Activated CD4-positive, CD25-positive, alpha-beta regulatory T cell treated with anti-CD3 and anti-CD28 coated beads, Interleukin-2, amount 50 U/mL, for 16 hours (primary cell): ENCODE data around the gene KAT6B.
"Not testable (repeated sequence)": the region's sequence is repeated elsewhere in the genome, so short reads cannot be mapped to it uniquely, and the experiment has no call there.

Experiments
- DNase-seq: peaks from one replicate; pipeline ENCODE4 v3.0.0-alpha.2; 2020; ENCODE audit warnings: low read depth, low spot score

Gene KAT6B

DNA sequence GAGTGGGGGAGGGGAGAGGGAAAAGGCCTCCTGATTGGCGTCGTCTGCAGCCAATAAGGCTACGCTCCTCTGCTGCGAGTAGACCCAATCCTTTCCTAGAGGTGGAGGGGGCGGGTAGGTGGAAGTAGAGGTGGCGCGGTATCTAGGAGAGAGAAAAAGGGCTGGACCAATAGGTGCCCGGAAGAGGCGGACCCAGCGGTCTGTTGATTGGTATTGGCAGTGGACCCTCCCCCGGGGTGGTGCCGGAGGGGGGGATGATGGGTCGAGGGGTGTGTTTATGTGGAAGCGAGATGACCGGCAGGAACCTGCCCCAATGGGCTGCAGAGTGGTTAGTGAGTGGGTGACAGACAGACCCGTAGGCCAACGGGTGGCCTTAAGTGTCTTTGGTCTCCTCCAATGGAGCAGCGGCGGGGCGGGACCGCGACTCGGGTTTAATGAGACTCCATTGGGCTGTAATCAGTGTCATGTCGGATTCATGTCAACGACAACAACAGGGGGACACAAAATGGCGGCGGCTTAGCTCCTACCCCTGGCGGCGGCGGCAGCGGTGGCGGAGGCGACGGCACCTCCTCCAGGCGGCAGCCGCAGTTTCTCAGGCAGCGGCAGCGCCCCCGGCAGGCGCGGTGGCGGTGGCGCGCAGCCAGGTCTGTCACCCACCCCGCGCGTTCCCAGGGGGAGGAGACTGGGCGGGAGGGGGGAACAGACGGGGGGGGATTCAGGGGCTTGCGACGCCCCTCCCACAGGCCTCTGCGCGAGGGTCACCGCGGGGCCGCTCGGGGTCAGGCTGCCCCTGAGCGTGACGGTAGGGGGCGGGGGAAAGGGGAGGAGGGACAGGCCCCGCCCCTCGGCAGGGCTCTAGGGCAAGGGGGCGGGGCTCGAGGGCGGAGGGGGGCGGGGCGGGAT is at the start of gene KAT6B:
TSS of gene KAT6B (plus strand) at position 459 of the 903 bp plus-strand sequence. CDS start 16,258 bp downstream, outside the sequence.
- peak; percentile 100 for DNase-seq

DNA sequence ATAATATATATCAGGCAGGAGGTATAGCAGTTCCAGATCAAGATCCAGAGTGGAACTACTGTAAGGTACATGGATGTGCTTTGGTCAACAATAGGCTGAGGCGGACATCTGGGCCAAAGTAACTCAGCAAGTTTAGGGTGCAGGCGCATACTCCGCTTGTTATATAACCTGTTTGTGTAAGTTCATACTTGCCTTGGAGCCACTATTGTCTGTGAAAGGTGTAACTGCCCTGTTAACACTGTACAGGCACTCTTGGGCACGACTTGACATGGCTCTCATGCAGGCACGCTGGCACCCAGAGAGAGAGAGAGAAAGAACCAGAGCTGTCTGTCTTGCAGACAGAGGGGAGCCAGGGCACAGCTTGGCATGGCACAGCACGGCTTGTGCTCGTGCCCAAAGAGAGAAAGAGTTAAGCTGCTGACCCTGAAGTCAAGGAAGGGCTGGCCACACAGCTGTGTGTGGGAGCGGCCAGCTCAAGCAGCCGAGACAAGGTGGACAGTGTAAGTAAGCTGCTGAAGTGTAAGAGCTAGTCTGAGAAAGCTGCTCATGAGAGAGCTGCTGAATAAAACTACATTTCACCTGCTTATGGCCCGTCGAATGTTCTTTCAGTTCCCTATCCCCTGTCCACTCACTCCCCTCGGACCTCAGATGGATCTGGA is 47.8 kb upstream of the KAT6B start:
- no peak for DNase-seq

DNA sequence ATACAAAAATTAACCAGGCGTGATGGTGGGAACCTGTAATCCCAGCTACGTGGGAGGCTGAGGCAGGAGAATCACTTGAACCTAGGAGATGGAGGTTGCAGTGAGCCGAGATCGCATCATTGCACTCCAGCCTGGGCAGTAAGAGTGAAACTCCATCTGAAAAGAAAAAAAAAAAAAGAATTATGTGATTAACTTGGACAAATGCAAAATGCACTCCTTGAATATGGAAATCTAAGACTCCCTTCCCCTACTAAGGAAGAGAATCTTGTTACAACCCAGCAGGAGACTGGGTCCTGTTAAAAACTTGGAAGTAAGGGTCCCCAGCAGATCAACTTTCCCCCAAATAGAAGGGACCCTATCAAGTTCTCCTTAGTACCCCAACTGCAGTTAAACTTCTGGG is 44.5 kb upstream of the KAT6B start:
- not testable (repeated sequence) for DNase-seq

DNA sequence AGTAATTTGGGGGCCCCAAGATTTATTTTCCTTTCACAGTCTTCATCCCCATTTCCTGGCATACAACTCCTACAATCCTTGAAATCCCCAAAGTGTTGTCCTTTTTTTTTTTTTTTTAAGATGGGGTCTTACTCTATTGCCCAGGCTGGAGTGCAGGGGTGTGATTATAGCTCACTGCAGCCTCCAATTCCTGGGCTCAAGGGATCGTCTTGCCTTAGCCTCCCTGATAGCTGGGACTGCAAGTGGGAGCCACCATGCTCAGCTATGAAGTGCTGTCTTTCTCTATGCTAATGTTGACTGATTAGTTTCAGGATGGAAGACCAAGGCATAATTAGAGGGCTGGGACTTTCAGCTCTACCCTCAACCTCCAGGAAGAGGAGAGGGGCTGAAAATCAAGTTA is 41.9 kb upstream of the KAT6B start:
- no peak for DNase-seq

DNA sequence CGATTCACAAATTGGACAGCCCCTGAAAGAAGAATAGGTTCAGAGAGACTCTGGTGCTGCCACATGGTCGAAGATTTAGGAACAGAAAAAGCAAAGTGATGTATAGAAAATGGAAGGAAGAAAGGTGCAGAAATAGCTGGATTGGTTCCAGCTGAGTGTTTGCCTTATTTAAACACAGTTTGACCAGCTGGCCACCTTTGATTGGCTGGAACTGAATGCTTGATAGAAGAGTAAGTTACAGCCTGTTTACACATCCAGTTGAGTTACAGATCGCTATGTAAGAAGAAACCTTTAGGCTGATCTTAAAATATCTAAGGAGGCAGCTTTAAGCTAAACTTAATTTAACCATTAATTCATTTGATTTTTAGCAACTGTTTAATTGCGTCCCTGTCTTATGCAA is 40.3 kb upstream of the KAT6B start:
- no peak for DNase-seq

DNA sequence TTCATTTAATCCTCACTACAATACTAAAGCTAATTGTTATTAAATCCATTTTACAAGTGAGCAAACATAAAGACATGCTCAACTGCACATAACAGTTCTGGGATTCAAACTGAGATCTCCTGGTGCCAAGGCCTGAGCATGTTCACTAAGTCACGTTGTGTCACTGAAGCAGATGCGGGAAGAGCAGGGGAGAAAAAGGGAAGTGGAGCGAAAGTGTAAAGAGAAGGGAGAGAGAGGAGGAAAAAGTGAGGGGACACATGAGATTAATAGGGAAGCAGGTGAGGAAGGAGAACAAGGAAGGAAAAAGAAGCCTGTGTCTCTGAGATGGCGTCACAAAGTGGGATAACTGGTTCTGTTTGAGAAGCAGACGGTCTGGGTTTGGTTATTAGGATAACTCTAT is 38.9 kb upstream of the KAT6B start:
- DNase-seq = no peak

DNA sequence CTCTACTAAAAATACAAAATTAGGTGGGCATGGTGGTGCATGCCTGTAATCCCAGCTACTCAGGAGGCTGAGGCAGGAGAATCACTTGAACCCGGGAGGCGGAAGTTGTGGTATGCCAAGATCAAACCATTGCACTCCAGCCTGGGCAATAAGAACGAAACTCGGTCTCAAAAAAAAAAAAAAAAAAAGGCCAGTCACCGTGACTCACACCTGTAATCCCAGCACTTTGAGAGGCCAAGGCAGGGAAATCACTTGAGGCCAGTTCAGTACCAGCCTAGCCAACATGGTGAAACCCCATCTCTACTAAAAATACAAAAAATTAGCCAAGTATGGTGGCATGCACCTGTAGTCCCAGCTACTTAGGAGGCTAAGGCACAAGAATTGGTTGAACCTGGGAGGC is 34.4 kb upstream of the KAT6B start:
- not testable (repeated sequence) for DNase-seq

DNA sequence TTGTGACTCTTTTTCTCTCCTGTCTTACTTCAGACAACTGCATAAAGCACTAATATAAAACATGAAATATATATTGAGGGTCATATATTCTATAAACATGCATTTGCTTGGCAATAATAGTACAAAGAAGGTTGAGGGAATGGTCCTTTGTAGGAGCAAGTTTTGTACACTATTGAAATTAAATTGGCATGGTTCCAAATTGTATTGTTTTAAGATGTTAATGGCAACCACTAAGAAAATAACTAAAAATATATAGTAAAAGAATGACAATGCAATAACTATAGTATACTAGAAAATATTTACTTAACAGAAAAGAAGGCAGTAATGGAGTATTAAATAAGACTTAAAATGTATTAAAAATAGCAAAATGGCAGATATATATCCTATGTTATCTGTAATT is 33.7 kb upstream of the KAT6B start:
- no peak for DNase-seq

DNA sequence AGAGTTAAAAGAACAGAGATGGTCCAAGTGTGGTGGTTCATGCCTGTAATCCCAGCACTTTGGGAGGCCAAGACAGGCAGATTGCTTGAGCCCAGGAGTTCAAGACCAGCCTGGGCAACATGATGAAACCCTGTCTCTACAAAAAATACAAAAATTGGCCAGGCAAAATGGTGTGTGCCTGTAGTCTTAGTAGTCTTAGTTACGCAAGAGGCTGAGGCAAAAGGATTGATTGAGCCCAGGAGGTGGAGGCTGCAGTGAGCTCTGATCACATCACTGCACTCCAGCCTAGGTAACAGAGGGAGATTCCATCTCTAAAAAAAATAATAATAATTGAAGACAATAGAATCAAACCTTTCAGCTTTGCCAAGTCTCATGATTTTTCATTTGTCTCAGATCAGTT is 33.2 kb upstream of the KAT6B start:
- DNase-seq = not testable (repeated sequence)

DNA sequence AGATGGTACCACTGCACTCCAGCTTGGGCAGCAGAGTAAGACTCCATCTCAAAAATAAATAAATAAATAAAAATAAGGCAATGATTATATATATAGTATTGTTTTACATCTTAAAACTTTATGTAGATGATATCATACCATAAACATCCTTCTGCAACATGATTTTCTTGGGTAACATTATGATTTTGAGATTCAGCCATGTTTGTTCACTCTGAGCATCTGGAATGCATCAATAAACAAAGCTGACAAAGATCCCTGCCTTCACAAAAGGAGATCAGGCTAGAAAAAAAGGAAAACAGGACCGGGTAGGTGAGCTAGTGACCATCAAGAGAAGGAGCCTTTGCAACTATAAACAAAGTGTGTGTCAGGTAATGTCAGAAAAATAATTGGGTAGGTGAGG is 31.9 kb upstream of the KAT6B start:
- DNase-seq = no peak

DNA sequence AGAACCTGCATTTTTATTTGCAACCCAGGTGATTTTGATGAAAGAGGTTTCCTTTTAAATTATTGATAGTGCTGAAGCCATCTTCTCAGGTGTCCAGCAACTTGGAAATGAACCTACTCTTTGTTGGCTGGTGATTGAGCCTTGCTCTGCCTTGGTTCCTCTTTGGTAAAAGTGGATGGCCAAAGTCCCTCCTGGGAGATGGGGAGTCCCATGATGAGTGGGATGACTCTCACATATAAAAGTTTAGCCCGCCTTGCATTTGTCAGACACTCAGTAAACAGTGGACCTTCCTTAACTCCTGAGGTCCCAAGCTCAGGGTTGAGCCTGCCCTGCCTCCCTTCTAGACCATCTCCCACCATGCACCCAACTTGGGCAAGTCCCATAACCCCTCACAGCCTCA is 28.9 kb upstream of the KAT6B start:
- no peak for DNase-seq

DNA sequence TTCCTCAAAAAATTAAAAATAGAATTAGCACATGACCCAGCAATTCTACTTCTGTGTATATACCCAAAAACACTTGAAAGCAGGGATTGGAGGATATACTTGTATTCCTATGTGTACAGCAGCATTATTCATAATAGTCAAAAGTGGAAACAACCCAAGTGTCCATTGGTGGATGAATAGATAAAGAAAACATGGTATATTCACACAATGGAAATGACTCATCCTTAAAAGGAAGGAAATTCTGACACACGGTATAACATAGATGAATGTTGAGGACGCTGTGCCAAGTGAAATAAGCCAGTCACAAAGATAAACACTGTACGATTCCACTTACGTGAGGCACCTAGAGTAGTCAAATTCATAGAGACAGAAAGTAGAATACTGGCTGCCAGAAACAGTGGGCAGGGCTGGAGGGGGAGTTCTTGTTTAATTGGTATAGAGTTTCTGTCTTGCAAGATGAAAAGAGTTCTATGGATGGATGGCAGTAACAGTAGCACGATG is 26.6 kb upstream of the KAT6B start:
- DNase-seq = no peak

DNA sequence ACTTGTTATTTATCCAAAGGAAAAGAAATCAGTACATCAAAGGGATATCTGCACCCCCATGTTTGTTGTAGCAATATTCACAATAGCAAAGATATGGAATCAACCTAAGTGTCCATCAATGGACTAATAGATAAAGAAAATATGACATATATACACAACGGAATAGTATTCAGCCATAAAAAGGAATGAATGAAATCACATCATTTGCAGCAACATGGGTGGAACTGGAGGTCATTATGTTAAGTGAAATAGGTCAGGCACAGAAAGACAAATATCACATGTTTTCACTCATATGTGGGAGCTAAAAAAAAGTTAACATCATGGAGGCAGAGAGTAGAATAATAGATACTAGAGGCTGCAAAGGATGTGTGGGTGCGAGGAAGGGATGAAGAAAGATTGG is 25.0 kb upstream of the KAT6B start:
- no peak for DNase-seq

DNA sequence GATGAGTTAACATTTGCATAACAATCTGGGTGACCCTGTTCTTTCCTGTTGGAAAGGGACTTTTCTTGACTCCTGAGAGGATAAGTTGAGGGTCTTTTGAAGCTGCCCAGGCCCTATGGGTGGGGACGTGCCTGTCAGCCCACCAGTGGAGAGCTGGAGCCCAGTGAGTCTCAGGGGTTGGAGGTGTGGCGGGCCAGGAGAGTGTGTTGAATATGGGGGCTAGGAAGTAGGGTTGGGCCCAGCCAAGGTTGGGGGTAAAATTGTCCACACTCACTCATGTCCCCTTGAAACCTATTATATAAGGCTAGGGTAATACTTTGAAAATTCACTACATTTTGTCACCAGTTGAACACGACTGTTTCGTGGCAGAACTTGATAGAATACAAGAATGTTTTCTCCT is 17.9 kb upstream of the KAT6B start:
- DNase-seq = no peak

DNA sequence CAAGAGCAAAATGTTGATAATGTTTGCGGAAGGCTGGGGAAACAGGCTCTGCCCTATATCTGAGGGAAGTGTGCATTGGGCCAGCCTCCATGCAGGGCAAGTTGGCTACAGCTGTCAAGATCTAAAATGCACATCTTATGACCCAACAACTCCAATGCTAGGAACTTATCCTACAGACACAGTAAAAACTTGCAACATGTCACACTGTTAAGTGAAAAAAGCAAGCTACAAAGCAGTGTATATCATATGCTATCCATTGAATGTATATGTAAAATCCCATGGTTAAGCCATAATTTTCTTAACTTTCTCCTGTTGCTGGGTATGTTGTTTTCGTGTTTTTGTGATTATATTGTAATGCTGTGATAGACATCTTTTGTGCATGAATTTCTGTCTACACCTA is 16.3 kb upstream of the KAT6B start:
- DNase-seq = no peak

DNA sequence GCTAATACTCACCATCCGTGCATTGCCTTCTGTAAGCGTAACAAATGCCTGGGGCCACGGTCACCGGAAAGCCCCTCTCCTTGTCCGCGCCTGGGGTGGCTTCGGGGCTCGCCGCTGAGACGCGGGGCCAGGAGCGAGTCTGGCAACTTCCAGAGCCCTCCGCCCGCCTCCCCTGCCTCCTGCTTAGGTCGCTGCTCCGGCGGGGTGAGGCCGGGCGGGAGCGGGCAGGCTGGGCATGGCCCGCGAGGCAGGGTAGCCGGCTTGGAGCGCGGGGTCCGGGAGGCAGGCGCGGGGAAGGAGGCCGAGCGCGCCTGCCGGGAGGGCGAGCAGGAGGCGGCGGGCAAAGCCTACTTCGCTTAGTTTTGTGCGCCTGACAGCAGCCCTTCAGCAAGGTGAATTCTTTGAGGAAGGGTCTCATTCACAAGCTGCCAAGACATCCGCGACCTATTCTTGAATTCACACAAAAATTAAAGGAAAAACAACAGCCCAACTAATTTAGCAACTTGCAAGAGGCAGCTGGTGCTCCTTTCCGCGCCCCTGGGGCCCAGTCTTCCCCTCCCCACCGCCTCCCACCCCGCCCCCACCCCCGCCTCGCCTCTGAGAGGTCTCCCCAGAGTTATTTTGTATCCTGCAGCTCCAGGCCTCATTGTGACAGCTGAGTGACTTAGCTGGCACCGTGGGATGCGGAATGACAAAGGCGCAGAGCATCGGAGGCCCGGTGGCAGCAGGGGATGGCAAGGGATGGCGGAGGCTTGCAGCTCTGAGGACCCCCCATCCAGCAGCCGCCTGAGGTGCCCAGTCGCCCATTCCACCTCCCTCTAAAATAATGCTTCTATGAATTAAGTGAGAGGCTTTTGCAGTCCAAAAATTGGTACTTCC is 12.8 kb upstream of the KAT6B start:
- no peak for DNase-seq

DNA sequence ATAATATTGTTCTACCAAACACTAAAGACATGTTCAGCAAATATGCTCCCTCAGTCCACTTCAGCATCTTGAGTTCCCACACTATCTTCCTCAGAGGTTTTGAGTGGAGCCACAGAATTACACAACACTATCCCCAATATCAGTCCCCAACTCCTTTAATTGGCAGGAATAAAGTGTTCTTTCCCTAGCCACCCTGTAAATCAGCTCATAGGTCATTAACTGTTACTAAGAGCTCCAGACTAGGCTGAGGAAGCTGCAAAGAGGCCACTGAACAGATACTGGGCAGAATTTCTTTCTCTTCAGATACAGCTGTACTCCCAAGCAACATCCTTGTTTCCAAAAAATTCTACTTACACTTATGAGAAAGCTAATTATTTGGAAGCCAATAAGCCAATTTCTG is 11.6 kb upstream of the KAT6B start:
- DNase-seq = no peak

DNA sequence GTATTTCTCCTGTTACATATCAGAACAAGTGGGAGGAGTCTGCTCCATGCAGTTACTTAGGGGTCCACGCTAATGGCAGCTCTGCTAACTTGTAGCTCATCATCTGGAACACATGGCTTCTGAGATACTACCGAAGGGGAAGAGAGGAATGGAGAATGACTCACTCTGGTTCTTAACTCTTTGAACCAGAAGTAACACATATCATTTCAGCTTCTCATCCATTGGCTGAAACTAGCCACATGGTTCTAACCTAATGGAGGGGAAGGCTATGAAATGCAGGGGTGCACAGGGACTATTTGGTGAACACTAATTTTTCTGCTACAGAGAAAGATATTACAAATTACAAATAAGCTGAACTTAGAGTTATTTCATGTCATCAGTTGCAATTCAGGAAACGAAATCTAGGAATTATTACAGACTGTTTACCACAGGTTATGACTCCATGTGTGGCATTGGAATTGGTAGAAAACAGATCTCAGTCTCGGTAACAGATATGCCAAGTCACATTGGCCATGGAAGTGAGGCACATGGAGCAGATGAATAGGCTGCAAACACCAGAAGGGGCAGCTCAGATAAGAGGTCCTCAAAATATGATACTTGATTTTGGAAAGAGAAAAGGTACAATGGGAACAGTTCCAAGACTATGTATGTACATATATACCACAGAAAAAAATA is 9.4 kb upstream of the KAT6B start:
- DNase-seq = no peak

DNA sequence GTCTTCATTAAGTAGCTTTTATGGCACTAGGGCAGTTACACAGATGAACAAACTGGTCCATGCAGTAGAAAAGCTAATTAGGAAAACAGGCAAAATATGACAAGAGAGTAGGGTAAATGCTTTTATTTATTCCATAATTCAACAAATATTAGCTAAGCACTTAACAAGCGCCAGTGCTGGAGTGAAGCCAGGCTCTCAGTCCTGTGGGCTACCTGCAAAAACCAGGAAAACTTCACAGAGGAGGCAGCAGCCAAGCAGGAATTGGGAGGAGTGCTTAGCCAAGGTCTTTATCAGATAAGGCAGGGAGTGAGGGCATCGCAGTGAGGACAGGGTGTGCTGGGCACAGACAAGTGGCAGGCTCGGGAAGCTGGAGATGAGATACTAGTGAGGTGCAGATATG is 4.9 kb upstream of the KAT6B start:
- no peak for DNase-seq

DNA sequence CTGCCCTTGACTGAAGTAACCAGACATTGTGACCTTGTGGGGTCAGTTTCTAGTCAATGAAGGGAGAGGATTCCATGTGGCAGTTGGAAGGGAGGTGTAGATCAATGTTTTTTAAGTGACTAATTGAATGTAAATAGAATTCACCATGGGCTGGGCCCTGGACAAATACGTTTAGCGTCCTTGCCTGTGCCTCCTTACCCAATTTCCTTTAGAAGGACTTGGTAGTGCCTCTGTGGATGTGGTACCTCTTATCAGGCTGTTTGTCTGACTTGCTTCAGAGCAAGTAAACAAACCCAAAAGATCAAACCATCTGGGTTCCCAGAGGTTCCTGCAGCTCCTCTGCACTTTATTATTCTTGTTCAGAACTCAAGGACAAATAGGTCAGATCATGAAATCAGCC is 4.3 kb upstream of the KAT6B start:
- no peak for DNase-seq

DNA sequence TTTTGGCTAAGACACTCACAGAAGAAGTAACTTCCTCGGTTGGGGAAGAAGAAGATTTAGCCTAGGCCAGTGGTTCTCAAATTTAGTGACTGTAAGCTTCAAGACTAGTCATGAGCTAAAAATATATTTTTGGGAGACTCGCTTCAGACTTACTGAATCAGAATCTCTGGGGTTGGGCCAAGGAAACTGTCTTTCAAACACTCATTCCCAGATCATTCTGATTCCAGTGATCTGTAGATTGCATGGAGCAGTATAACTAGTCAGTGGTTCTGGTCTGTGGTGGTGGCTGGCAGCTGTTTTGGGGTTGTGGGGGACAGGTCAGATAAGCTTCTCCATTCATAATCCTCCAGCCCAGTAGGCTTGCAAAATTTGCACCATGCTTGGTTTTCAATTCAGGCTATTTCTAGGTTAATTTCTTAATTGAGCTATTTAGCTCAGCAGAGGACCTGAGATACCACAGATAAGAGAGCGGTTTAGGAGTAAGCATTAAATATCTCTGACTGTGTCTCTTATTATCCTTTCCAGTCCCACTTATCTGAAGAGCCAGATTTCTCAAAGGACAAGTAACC is 3.8 kb upstream of the KAT6B start:
- no peak for DNase-seq
